ENCODE measurements around the gene BTBD16. TPM values are rescaled to one million over a fixed set of nuclear protein-coding genes. Genes with fewer than 3 reads are reported as not detected.
A peak's percentile ranks its signal among the peaks of the same experiment; 100 is the strongest.

Gene BTBD16
- total RNA-seq, 1 experiment from 2014 or later = 0.82 TPM

GRCh38 chr10:122310311-122311050, 39.4 kb downstream of the BTBD16 start:
- intact Hi-C loops (cut with micrococcal nuclease; ENCODE audit: unreplicated experiment) (loop anchor here (2.0 kb wide), 1 partner anchor 64 kb away; the partner anchor contains the start of gene PLEKHA1), in situ Hi-C loops (cut with HindIII; ENCODE audit: low pct_unique_long_range_greater_than_20kb, low sequenced_read_pairs) (no loop called here)
- Histone ChIP-seq H3K4me1 (ENCODE audit: control insufficient read depth, insufficient read depth, low read length) (peaks cover 56% of the 10 kb centered on the region), H3K4me3 (ENCODE audit: low read depth in 2 of 2, low read length in 2 of 2) (peak overlapping the region in 1 of 2 experiments; percentile 27; a peak in 2 of 4 replicates), H3K9me3 (ENCODE audit: control insufficient read depth, insufficient read depth, low read depth, low read length) (no peaks in the 10 kb centered on the region; the same call in 1 of the 2 replicates), H3K27me3 (ENCODE audit: control insufficient read depth, insufficient read depth, low read length) (no peaks in the 10 kb centered on the region), H3K36me3 (ENCODE audit: control insufficient read depth, insufficient read depth, low read length) (no peaks in the 10 kb centered on the region), H3K27ac (ENCODE audit: low read length) (peak overlapping the region; percentile 95)
- POLR2A ChIA-PET = interaction anchor here (0.5 to 1.3 kb wide), 5 partner anchors 21 to 584 kb away, joined by 4 to 8 read pairs (median 5); partner anchors contain the start of gene PLEKHA1
- no TSS peak for BruUV-seq (replicated peaks)
- peak; percentile 85 for ATAC-seq
- TF ChIP-seq POLR2AphosphoS5 (IDR thresholded peaks at IDR 0.05; ENCODE audit: low read depth, low read length) (no peak), TCF7L2 (IDR thresholded peaks at IDR 0.05; ENCODE audit: low read depth, low read length) (peak; percentile 97)
- no peak for DNase-seq (ENCODE audit: low read depth, low spot score)
- CTCF ChIA-PET = interaction anchor here (1.0 to 1.7 kb wide), 4 partner anchors 12 to 64 kb away, joined by 3 to 9 read pairs (median 4); partner anchors contain the start of gene PLEKHA1

- POLR2A ChIA-PET = interaction anchor here (0.9 to 1.3 kb wide), 2 partner anchors 64 to 66 kb away, joined by 3 to 4 read pairs; no protein-coding TSS in a partner anchor
- intact Hi-C loops (cut with micrococcal nuclease; ENCODE audit: unreplicated experiment) (loop anchor here (2.0 kb wide), 1 partner anchor 64 kb away; the partner anchor contains the start of gene PLEKHA1), in situ Hi-C loops (cut with HindIII; ENCODE audit: low pct_unique_long_range_greater_than_20kb, low sequenced_read_pairs) (no loop called here)
- Histone ChIP-seq H3K36me3 (ENCODE audit: control insufficient read depth, insufficient read depth, low read length) (no peaks in the 10 kb centered on the region), H3K27ac (ENCODE audit: low read length) (peak overlapping the region; percentile 95), H3K27me3 (ENCODE audit: control insufficient read depth, insufficient read depth, low read length) (no peaks in the 10 kb centered on the region), H3K4me1 (ENCODE audit: control insufficient read depth, insufficient read depth, low read length) (peaks cover 56% of the 10 kb centered on the region), H3K9me3 (ENCODE audit: control insufficient read depth, insufficient read depth, low read depth, low read length) (no peaks in the 10 kb centered on the region), H3K4me3 (ENCODE audit: low read depth in 2 of 2, low read length in 2 of 2) (peak overlapping the region in 1 of 2 experiments; percentile 27; a peak in 2 of 4 replicates)
- TF ChIP-seq TCF7L2 (IDR thresholded peaks at IDR 0.05; ENCODE audit: low read depth, low read length) (no peak), POLR2AphosphoS5 (IDR thresholded peaks at IDR 0.05; ENCODE audit: low read depth, low read length) (no peak), SIN3A (IDR thresholded peaks at IDR 0.05; ENCODE audit: borderline replicate concordance, insufficient read depth, low read depth, low read length) (no peak), CTCF (IDR thresholded peaks at IDR 0.05) (no peak)
- TF ChIP-seq, protein P1, sequence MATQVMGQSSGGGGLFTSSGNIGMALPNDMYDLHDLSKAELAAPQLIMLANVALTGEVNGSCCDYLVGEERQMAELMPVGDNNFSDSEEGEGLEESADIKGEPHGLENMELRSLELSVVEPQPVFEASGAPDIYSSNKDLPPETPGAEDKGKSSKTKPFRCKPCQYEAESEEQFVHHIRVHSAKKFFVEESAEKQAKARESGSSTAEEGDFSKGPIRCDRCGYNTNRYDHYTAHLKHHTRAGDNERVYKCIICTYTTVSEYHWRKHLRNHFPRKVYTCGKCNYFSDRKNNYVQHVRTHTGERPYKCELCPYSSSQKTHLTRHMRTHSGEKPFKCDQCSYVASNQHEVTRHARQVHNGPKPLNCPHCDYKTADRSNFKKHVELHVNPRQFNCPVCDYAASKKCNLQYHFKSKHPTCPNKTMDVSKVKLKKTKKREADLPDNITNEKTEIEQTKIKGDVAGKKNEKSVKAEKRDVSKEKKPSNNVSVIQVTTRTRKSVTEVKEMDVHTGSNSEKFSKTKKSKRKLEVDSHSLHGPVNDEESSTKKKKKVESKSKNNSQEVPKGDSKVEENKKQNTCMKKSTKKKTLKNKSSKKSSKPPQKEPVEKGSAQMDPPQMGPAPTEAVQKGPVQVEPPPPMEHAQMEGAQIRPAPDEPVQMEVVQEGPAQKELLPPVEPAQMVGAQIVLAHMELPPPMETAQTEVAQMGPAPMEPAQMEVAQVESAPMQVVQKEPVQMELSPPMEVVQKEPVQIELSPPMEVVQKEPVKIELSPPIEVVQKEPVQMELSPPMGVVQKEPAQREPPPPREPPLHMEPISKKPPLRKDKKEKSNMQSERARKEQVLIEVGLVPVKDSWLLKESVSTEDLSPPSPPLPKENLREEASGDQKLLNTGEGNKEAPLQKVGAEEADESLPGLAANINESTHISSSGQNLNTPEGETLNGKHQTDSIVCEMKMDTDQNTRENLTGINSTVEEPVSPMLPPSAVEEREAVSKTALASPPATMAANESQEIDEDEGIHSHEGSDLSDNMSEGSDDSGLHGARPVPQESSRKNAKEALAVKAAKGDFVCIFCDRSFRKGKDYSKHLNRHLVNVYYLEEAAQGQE (IDR thresholded peaks at IDR 0.05; ENCODE audit: insufficient read depth in 1 of 2, low read depth in 2 of 2, low read length in 1 of 2) = no peak
- DNase-seq (ENCODE audit: low read depth, low spot score) = no peak
- CTCF ChIA-PET = interaction anchor here (1.0 to 1.7 kb wide), 4 partner anchors 12 to 63 kb away, joined by 3 to 9 read pairs (median 4); partner anchors contain the start of gene PLEKHA1
- no peak for ATAC-seq
- BruUV-seq (replicated peaks) = no TSS peak
Observed at GRCh38 chr10:122311051-122311410, 39.9 kb downstream of the BTBD16 start.

Data from Panc1 (cell line).